HepG2 (cell line): ENCODE results near the gene ARHGEF11. TPM values are rescaled to one million over a fixed set of nuclear protein-coding genes. Genes with fewer than 3 reads are reported as not detected.

Experiments
- ATAC-seq: fragments of 200-7000 bp; cut with Tn5 transposase; 3 replicates; pipeline ENCODE4 v1.9.1; 2020; ENCODE audit warnings: mild to moderate bottlenecking, moderate library complexity
- BruUV-seq: library from RNA; stranded (reverse); fragments of 400-500 nt; replicated peaks from 2 replicates; lab custom pipeline; 2021; lab: Mats Ljungman, UMichigan
- CTCF ChIA-PET: fragments of 300-600 bp; formaldehyde crosslinking; extraction: SDS; loops from one replicate; lab custom pipeline; 2021; ENCODE audit warnings: low total read pairs, inconsistent platforms, low intra/inter-chr PET ratio; lab: Yijun Ruan, JAX
- POLR2A ChIA-PET: fragments of 350-600 bp; sonication (Branson Sonifier 250); formaldehyde crosslinking; loops from one replicate; lab custom pipeline; 2020; ENCODE audit warnings: antibody characterized with exemption, inconsistent platforms; lab: Yijun Ruan, JAX
- DNase-seq: peaks from one replicate; pipeline ENCODE4 v3.0.0-alpha.2; 2015; ENCODE audit warnings: low spot score
- FAIRE-seq: peaks from 3 replicates; lab custom pipeline; 2011; peaks lifted over from hg19 to GRCh38; lab: Jason Lieb, UNC
- H2AFZ ChIP-seq: one replicate; pipeline ENCODE4 v1.6.1; 2011; ENCODE audit warnings: low read length, inconsistent platforms
- H3K27ac ChIP-seq: fragments of 300-600 bp; 3 replicates; pipeline ENCODE4 v1.8.0; 2011; ENCODE audit warnings: mixed run types, mild to moderate bottlenecking, mixed read lengths, low read length, inconsistent platforms; ENCODE audit not compliant: insufficient read depth; ENCODE audit errors: extremely low read length
- H3K27me3 ChIP-seq, 2 experiments: fragments of 200-600 bp in 1 of 2; 2 replicates in 1 of 2; 3 replicates in 1 of 2; pipeline versions ENCODE4 v1.6.0 to v1.8.0; 2011; ENCODE audit warnings: low read length in 2 of 2, mild to moderate bottlenecking in 2 of 2, moderate library complexity in 2 of 2, inconsistent platforms in 1 of 2; ENCODE audit not compliant: insufficient read depth in 2 of 2, control insufficient read depth in 1 of 2
- H3K36me3 ChIP-seq, 2 experiments: fragments of 200-600 bp in 1 of 2; replicated peaks in 1 of 2; 2 replicates in 1 of 2; 3 replicates in 1 of 2; pipeline versions ENCODE4 v1.5.1 to v1.8.0; 2011; ENCODE audit warnings: low read length in 2 of 2, inconsistent platforms in 1 of 2; ENCODE audit not compliant: insufficient read depth in 2 of 2, control insufficient read depth in 1 of 2
- H3K4me1 ChIP-seq: 2 replicates; pipeline ENCODE4 v1.5.1; 2012; ENCODE audit warnings: low read length, inconsistent platforms; ENCODE audit not compliant: insufficient read depth
- H3K4me2 ChIP-seq: 2 replicates; pipeline ENCODE4 v1.6.0; 2011; ENCODE audit warnings: low read depth, low read length, inconsistent platforms
- H3K4me3 ChIP-seq, 3 experiments: fragments of 200-600 bp in 1 of 3; sonication (generic), shearing (Covaris generic) in 1 of 3; replicated peaks in 1 of 3; 2 replicates each; pipeline ENCODE4 v1.5.1; 2011 to 2016; ENCODE audit warnings: low read length in 3 of 3, inconsistent platforms in 2 of 3, low read depth in 2 of 3, mild to moderate bottlenecking in 2 of 3, control low read depth in 1 of 3, mixed read lengths in 1 of 3; ENCODE audit not compliant: insufficient read depth in 1 of 3
- H3K79me2 ChIP-seq: one replicate; pipeline ENCODE4 v1.6.1; 2011; ENCODE audit warnings: low read length, inconsistent platforms; ENCODE audit not compliant: insufficient read depth
- H3K9ac ChIP-seq: 2 replicates; pipeline ENCODE4 v1.6.0; 2011; ENCODE audit warnings: mild to moderate bottlenecking, low read depth, low read length, inconsistent platforms; ENCODE audit not compliant: insufficient read depth
- H3K9me3 ChIP-seq: 2 replicates; pipeline ENCODE4 v1.5.1; 2012; ENCODE audit warnings: mild to moderate bottlenecking, low read length
- H4K20me1 ChIP-seq: 2 replicates; pipeline ENCODE4 v1.6.0; 2011; ENCODE audit warnings: inconsistent platforms, mild to moderate bottlenecking, low read length, moderate library complexity; ENCODE audit not compliant: insufficient read depth
- FOXK1 ChIP-seq: sonication (generic); formaldehyde crosslinking; IDR thresholded peaks from 2 replicates; pipeline ENCODE4 v1.4.0; 2020; ENCODE audit warnings: low read depth, missing genetic modification reagents, borderline replicate concordance
- HNRNPH1 ChIP-seq: fragments of 200-400 bp; formaldehyde crosslinking; optimal IDR thresholded peaks from 2 replicates; pipeline ENCODE3; 2017; ENCODE audit warnings: mild to moderate bottlenecking, low read depth, low read length
- IKZF4 ChIP-seq: sonication (generic); formaldehyde crosslinking; IDR thresholded peaks from 2 replicates; pipeline ENCODE4 v1.5.1; 2020; ENCODE audit warnings: borderline replicate concordance, mild to moderate bottlenecking, low read depth, missing genetic modification reagents; ENCODE audit errors: not compliant biosample characterization
- MTF2 ChIP-seq: sonication (generic); formaldehyde crosslinking; IDR thresholded peaks from 2 replicates; pipeline ENCODE4 v1.5.0; 2020; ENCODE audit warnings: missing genetic modification reagents, borderline replicate concordance
- MYNN ChIP-seq: sonication (generic); formaldehyde crosslinking; IDR thresholded peaks from 2 replicates; pipeline ENCODE4 v1.4.0; 2020; ENCODE audit warnings: mild to moderate bottlenecking, low read depth, missing genetic modification reagents
- NCOA1 ChIP-seq: sonication (generic); formaldehyde crosslinking; IDR thresholded peaks from 2 replicates; pipeline ENCODE4 v1.9.0; 2021; ENCODE audit warnings: missing genetic modification reagents
- NR2F6 ChIP-seq, 2 experiments: IDR thresholded peaks; 2 replicates each; pipeline ENCODE4 v1.6.1; 2016; ENCODE audit warnings: antibody characterized with exemption in 1 of 2, mild to moderate bottlenecking in 1 of 2
- PLRG1 ChIP-seq: fragments of 450-650 bp; conservative IDR thresholded peaks from 2 replicates; pipeline ENCODE4 v1.6.1; 2016
- SMAD1 ChIP-seq: sonication (generic); formaldehyde crosslinking; IDR thresholded peaks from 2 replicates; pipeline ENCODE4 v1.4.0; 2020; ENCODE audit warnings: missing genetic modification reagents, low read depth, mild to moderate bottlenecking, borderline replicate concordance
- TSC22D2 ChIP-seq: sonication (generic); formaldehyde crosslinking; IDR thresholded peaks from 2 replicates; pipeline ENCODE4 v1.5.1; 2020; ENCODE audit warnings: missing genetic modification reagents, mild to moderate bottlenecking, borderline replicate concordance
- XBP1 ChIP-seq: sonication (generic); formaldehyde crosslinking; IDR thresholded peaks from 2 replicates; pipeline ENCODE4 v1.5.0; 2020; ENCODE audit warnings: missing genetic modification reagents
- ZBTB37 ChIP-seq: sonication (generic); formaldehyde crosslinking; IDR thresholded peaks from 2 replicates; pipeline ENCODE4 v1.4.0; 2020; ENCODE audit warnings: mild to moderate bottlenecking, missing genetic modification reagents
- ZNF264 ChIP-seq: sonication (generic); formaldehyde crosslinking; IDR thresholded peaks from 2 replicates; pipeline ENCODE4 v1.4.0; 2020; ENCODE audit warnings: missing genetic modification reagents
- ZNF296 ChIP-seq: sonication (generic); formaldehyde crosslinking; conservative IDR thresholded peaks from 2 replicates; pipeline ENCODE4 v1.5.0; 2020; ENCODE audit warnings: mild to moderate bottlenecking, missing genetic modification reagents
- ZNF326 ChIP-seq: sonication (generic); formaldehyde crosslinking; IDR thresholded peaks from 2 replicates; pipeline ENCODE4 v1.4.0; 2020; ENCODE audit warnings: missing genetic modification reagents, borderline replicate concordance
- ZNF331 ChIP-seq: sonication (generic); formaldehyde crosslinking; IDR thresholded peaks from 2 replicates; pipeline ENCODE4 v1.4.0; 2020; ENCODE audit warnings: missing genetic modification reagents
- WGBS: methylation state at CpG from one replicate; pipeline ENCODE4 v1.1.6; 2017; ENCODE audit warnings: low lambda C conversion rate; 5-methylcytosine and 5-hydroxymethylcytosine counted together
- in situ Hi-C: cut with HindIII; loops from 2 replicates; pipeline ENCODE4 v1.10.0; 2017; ENCODE audit warnings: low pct_unique_long_range_greater_than_20kb; ENCODE audit not compliant: extremely low pct_ligation_motif_present
- intact Hi-C: fragments of 100-400 bp; cut with micrococcal nuclease; formaldehyde crosslinking; loops from one replicate; pipeline ENCODE4 v1.10.0; 2022; ENCODE audit not compliant: unreplicated experiment
- polyA plus RNA-seq, 8 experiments: library from polyadenylated mRNA; depleted of rRNA in 3 of 8; stranded (reverse) in 7 of 8; unstranded in 1 of 8; fragments of >200 nt; fragmentation: Illumina TruSeq in 4 of 8; extraction: Trizol in 4 of 8; gene quantifications; 2 replicates each; pipeline versions ENCODE4 v1.2.1 to v1.2.3, GENCODE V29; 2011 to 2016; ENCODE audit warnings: low read depth in 4 of 8, missing spikeins in 1 of 8, mixed read lengths in 1 of 8; ENCODE audit not compliant: insufficient read depth in 1 of 8
- total RNA-seq, 5 experiments: library from RNA; depleted of rRNA; stranded (reverse); fragments of >200 nt; fragmentation: Illumina TruSeq; extraction: Trizol; gene quantifications; 2 replicates each; pipeline ENCODE4 v1.2.3, GENCODE V29; 2016; ENCODE audit warnings: low read depth in 1 of 5
- TF ChIP-seq, protein P1 (sequence below): sonication (generic); formaldehyde crosslinking; IDR thresholded peaks from 2 replicates; pipeline ENCODE4 v1.8.0; 2022; ENCODE audit warnings: missing genetic modification reagents, mild to moderate bottlenecking, borderline replicate concordance
- TF ChIP-seq, protein P2 (sequence below): fragments of 450-650 bp; IDR thresholded peaks from 2 replicates; pipeline ENCODE4 v1.6.1; 2016

Gene ARHGEF11
- total and polyA plus RNA-seq, 2 of the 13 experiments (the other 11 are each of a cell fraction or from before 2014, with no cell fraction given), result 16.5 to 21.2 TPM

GRCh38 chr1:156951371-156951770, 94.2 kb downstream of the ARHGEF11 start:
- Histone ChIP-seq H2AFZ (no peak overlapping the region), H3K9me3 (no peaks in the 10 kb centered on the region), H3K27ac (no peak overlapping the region), H3K79me2 (no peaks in the 10 kb centered on the region), H3K27me3 (no peaks in the 10 kb centered on the region)
- in situ Hi-C loops, result no loop called here
- no peak for FAIRE-seq
- TF ChIP-seq HNRNPH1, result no peak
- TF ChIP-seq IKZF4 (CRISPR knock-in tag), result no peak
- TF ChIP-seq NCOA1, result no peak
- TF ChIP-seq MYNN (CRISPR knock-in tag), result no peak
- TF ChIP-seq MTF2 (CRISPR knock-in tag), result no peak
- TF ChIP-seq ZNF296, result no peak
- TF ChIP-seq SMAD1, result no peak
- no peak for TF ChIP-seq ZBTB37 (CRISPR knock-in tag)
- no peak for TF ChIP-seq NR2F6 (IDR thresholded peaks at IDR 0.05)
- no peak for TF ChIP-seq NR2F6 (CRISPR knock-in tag; IDR thresholded peaks at IDR 0.05)
- no peak for TF ChIP-seq ZNF326
- TF ChIP-seq, protein P1, sequence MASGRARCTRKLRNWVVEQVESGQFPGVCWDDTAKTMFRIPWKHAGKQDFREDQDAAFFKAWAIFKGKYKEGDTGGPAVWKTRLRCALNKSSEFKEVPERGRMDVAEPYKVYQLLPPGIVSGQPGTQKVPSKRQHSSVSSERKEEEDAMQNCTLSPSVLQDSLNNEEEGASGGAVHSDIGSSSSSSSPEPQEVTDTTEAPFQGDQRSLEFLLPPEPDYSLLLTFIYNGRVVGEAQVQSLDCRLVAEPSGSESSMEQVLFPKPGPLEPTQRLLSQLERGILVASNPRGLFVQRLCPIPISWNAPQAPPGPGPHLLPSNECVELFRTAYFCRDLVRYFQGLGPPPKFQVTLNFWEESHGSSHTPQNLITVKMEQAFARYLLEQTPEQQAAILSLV, result no peak
- TF ChIP-seq ZNF331 (CRISPR knock-in tag), result no peak
- TF ChIP-seq, protein P2, sequence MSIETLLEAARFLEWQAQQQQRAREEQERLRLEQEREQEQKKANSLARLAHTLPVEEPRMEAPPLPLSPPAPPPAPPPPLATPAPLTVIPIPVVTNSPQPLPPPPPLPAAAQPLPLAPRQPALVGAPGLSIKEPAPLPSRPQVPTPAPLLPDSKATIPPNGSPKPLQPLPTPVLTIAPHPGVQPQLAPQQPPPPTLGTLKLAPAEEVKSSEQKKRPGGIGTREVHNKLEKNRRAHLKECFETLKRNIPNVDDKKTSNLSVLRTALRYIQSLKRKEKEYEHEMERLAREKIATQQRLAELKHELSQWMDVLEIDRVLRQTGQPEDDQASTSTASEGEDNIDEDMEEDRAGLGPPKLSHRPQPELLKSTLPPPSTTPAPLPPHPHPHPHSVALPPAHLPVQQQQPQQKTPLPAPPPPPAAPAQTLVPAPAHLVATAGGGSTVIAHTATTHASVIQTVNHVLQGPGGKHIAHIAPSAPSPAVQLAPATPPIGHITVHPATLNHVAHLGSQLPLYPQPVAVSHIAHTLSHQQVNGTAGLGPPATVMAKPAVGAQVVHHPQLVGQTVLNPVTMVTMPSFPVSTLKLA, result no peak
- TF ChIP-seq XBP1 (CRISPR knock-in tag), result no peak
- no peak for TF ChIP-seq FOXK1 (CRISPR knock-in tag)
- TF ChIP-seq PLRG1, result no peak
- TF ChIP-seq ZNF264, result no peak
- no peak for TF ChIP-seq TSC22D2
- TF ChIP-seq, all 625 proteins: peak for 0
- H3K36me3 ChIP-seq, result peaks cover 27 to 69% of the 10 kb centered on the region in 2 experiments
- H3K9ac ChIP-seq, result no peak overlapping the region
- no peak for ATAC-seq
- POLR2A ChIA-PET, result no interaction called here
- H4K20me1 ChIP-seq, result no peaks in the 10 kb centered on the region
- intact Hi-C loops, result no loop called here
- 98% methylated on average over 5 of the region's 5 CpGs for WGBS
- H3K4me2 ChIP-seq, result no peak overlapping the region
- no TSS peak for BruUV-seq
- CTCF ChIA-PET, result no interaction called here
- H3K4me3 ChIP-seq, result no peak overlapping the region
- no peak for DNase-seq
- H3K4me1 ChIP-seq, result no peaks in the 10 kb centered on the region
